ENCODE data around the gene PSTPIP2.

DNA sequence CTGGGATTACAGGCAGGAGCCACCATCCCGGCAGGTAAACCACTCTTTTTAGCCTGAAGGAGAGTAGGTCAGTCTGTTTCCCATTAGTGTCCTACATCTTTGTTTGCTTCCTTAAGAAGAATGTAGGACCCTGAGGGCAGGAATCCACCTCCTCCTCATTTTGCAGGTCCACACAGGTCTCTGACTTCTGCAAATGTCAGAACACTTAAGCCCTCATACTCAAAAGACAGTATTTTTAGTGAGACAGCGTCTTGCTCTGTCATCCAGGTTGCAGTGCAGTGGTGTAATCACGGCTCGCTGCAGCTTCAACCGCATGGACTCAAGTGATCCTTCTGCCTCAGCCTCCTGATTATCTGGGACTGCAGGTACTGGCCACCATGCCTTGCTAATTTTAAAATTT lies 9.3 kb downstream of the PSTPIP2 start:
- TF ChIP-seq CTCF (IDR thresholded peaks at IDR 0.05) (no peak), EP300 (IDR thresholded peaks at IDR 0.05) (no peak), POLR2A (IDR thresholded peaks at IDR 0.05) (no peak), POLR2AphosphoS5 (IDR thresholded peaks at IDR 0.05) (no peak)

Data from gastroesophageal sphincter (tissue), 3 donors.